GM19035 (cell line): ENCODE results near the gene CDK14.
A peak's percentile ranks its signal among the peaks of the same experiment; 100 is the strongest.

Experiments
- ATAC-seq: cut with Tn5 transposase; IDR thresholded peaks from one replicate; pipeline ENCODE4 v1.9.1; 2021; ENCODE audit not compliant: unreplicated experiment

CDK14 gene

GRCh38 chr7:90596671-90597562, 796 bp downstream of the CDK14 start:
- no peak for ATAC-seq

GRCh38 chr7:90597563-90598253, 1.6 kb downstream of the CDK14 start:
- no peak for ATAC-seq

- no peak for ATAC-seq
These were observed 2.9 kb downstream of the CDK14 start for GRCh38 chr7:90599038-90599437.

- no peak for ATAC-seq
These were observed 3.9 kb downstream of the CDK14 start for GRCh38 chr7:90599892-90600555.

DNA sequence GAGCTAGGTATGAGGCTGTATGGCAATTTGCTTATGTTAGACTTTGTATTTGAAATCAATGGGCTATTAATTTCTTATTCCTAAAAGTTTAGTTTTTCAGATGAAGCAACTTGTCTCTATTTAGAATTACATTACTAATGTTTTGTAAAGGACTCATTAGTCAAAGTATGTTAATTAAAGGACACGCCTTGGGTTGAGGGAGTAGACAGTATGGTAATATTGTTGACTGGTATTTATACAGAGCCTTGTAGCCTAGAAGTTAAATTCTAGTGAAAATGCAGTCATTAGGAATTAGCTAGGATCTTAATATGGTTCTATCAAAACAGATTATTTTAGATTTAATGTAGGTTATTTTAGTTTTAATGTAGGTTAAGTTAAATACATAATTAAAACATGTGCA, 6.2 kb downstream of the CDK14 start:
- ATAC-seq: no peak

GRCh38 chr7:90603346-90603745, 7.2 kb downstream of the CDK14 start:
- no peak for ATAC-seq

DNA sequence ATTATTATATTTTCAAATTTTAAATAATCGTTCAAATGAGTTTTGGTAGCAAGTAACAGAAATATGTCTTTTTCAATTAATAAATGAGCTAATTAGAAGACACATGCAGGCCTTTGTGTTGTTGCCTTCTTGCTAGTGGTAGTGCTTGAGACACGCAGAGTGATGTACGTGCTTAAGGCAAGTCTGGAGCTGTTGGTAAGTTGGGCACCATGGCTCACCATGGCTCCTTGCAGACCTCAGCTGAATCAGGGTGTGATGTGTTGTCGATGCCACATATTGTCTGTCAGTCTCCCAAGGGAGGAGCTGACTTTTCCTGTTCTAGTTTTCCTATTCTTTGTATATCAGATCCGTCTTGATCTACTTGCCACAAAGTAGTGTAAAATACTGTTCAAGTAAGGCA, 8.3 kb downstream of the CDK14 start:
- no peak for ATAC-seq

GRCh38 chr7:90605055-90605454, 8.9 kb downstream of the CDK14 start:
- no peak for ATAC-seq

DNA sequence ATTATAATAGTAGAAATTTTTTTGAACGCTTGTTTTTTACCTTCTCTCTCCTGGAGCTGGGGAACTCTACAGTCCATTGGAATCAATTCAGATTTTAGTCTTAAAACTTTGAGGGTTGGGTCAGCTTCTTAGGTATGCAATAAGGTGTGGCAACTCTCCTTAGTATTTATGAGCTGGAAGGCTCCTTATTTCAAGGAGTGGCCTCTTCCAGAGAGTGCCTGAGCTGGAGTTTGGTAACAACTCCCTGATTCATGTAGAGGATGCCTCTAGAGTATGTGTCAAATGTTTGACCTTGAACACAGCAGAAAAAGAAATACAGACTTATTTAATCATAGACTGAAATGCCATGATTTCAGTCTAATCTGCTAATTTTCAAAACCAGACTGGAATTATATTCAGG, 11.1 kb downstream of the CDK14 start:
- no peak for ATAC-seq

- ATAC-seq: no peak
These were observed 14.0 kb downstream of the CDK14 start for GRCh38 chr7:90610105-90610504.

DNA sequence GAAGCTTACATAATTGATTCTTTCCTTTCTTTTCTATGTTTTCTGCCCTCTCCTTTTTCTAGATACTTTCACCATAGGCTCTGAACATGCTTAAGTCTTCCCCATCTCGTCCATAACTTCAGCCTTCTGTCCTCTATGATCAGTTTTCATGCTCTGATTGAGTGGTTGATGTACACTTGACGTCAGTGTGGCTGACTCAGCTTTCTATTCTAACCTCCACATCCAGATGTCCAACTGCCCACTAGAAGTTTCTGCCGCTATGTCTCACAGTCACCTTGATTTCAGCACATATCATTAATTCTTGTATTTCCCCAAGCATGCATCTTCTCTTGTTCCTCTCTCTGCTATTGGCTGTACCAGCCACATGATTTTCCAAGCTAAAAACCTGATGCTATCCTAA, 15.0 kb downstream of the CDK14 start:
- ATAC-seq: no peak

DNA sequence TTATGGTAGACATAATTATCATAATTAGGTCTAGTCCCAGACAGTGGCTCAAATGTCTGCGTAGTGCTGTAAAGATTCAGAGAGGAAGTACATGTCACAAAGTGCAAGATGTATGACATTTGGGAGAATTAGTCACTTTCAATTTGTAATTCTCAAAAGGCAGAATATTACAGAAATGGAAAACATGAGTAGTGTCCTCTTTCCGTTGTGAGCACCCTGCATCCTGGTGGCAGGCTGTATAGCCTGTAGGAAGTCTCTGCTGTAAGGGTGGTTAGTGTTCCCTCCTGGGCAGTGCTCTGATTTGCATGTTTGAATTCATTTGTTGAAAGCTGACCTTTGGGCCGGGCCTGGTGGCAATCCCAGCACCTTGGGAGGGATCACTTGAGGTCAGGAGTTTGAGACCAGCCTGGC, 17.0 kb downstream of the CDK14 start:
- ATAC-seq: peak; percentile 83

DNA sequence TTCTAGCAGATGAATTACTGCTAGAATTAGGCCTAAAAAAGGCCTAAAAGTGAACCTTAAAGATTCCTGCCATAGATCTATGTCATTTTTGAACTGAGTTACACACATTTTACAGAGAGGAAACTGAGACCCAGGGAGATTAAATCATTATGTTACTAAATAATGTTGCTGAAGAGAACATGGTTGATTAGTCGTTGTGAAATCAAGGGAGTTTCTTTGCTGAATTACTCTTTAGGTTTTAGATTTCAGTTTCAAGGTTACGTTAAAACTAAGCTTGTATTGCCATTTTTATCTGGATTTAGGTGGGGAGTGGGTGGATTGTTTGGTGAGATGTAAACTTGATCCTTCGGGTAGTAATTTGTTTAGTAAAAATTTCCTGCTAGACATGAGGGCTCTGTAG, 21.3 kb downstream of the CDK14 start:
- ATAC-seq: no peak

- ATAC-seq: no peak
These were observed 22.8 kb downstream of the CDK14 start for GRCh38 chr7:90618876-90619275.

DNA sequence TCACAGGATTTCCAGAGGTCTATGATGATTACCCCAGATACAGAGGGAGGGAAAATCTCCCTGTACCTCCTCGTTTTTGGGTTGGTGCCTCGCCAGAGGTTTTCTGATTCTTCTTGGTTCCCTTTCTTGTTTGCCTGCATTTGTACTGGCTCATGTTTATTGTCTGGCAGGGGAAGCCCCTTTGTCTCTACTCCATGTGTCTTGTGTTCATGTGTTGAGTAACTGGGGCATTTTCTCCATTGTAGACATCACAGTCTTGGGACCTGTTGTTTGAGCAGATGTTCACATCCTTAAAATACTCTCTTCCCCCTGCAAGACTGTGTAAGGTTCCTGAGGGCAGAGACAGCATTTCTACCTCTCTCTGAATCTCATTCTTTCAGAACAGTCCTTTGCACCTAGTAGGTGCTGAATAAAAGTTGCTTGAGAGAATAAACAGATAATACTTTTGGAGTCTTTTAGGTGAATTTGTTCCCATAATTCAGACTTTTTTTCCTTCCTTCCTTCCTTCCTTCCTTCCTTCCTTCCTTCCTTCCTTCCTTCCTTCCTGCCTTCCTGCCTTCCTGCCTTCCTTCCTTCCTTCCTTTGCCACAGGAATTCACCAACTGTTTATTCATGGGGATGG, 25.1 kb downstream of the CDK14 start:
- no peak for ATAC-seq

GRCh38 chr7:90621747-90622140, 25.6 kb downstream of the CDK14 start:
- ATAC-seq: no peak

DNA sequence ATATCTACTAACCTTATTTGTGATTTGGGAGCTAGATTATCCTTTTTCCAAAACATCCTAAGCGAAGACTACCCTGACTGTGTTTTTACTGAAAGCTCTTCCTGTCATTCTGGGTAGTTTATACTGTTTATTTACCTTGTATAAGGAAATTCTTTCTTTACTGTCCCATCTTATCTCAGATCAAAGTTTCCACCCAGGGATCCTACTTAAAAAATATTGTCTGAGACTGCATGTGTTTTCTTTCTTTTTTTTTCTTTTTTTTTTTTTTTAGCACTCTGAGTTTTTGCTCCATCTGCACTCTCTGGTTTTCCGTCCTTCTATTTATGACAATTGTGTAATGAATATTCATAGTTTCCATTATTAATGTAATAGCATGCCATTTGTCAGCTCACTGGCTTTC, 26.5 kb downstream of the CDK14 start:
- ATAC-seq: no peak

DNA sequence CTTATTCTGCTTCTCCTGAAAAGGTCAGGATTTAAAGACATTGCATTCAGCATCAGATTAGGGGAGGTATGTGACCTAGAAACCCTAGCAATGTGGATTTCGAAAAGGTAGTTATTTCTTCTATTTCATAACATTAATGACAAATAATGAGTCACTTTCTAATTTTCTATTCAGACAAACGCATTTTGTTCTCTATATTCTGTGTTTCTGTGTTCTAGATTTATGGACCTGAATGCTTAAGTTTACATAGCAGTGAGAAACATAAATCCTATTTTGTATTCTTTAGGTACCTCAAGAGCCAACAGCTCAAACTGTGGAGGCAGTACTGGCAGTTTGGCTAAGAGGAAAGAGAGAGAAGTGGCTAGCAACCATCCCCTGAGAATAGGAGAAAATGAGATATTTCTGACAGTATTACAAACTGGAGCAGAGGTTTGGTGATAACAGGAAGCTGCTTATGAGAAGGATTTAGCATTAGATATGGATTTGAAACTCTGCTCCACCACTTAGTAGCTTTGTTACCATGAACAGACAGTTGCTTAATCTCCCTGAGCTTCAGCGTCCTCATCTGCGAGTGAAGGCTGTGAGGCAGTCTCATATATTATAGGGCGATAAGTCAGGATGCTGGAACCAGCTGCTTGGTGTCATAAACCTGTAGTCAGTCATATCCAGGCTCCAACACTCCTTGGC, 28.2 kb downstream of the CDK14 start:
- ATAC-seq: no peak

DNA sequence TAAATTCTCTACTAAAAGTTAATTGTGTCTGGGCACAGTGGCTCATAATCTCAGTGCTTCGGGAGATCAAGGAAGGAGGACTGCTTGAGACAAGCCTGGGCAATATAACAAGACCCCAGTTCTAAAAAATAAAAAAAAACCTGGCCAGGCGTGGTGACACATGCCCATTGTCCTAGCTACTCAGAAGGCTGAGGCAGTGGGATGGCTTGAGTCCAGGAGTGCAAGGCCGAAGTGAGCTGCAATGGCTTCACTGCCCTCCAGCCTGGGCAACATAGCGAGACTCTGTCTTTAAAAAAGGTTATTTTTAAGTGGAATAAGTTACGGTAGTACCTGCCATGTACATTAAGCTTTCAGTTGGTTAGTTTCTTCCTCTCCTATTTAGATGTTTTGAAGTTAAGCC, 28.9 kb downstream of the CDK14 start:
- ATAC-seq: no peak

DNA sequence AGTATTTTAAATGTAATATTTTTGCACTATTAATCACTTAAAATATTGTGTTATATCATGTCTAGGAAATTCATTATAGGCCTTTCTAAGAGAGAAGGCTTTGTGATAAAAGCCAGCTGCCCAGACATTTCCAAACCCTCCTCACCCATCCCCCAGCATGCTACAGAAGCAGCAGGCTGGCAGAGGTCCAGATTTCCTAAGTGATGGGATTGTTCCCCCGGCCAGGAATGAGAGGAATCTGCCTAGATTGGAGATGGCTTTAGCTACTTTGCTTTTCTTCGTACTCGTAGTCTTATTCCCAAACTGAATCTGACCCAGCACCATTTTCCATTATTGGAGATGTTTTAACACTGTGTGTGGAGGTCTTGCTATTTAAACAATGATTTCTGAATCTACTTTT, 29.4 kb downstream of the CDK14 start:
- ATAC-seq: no peak

DNA sequence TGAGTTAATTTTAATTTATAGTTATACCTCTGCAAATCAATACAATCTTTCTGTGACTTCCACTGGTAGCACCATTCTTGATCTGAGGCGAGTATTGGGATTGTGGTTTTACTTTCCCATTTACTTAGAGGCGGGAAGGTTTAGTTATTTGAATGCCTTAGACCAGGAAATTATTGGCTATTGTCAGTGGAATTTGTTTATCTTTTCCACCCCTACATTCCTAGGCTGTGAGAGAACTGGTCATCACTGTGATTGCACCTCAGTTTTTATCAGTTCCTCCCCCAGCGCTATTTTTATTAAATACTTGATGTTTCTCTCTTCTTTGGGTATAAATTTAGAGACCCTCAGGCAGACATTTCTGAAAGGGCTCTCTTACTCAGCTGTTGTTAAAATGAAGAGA, 29.9 kb downstream of the CDK14 start:
- no peak for ATAC-seq
